Frontal cortex (tissue), 4 donors: ENCODE results near the gene SMURF1. TPM values are rescaled to one million over a fixed set of nuclear protein-coding genes. Genes with fewer than 3 reads are reported as not detected.

ENCODE experiments used
- DNase-seq, 2 donors: peaks; one replicate each; pipeline ENCODE4 v3.0.0; 2012; ENCODE audit warnings: low spot score in 2 of 2
- FAIRE-seq: peaks from 2 replicates; lab custom pipeline; 2012; peaks lifted over from hg19 to GRCh38; lab: Jason Lieb, UNC
- total RNA-seq: library from RNA; depleted of rRNA; stranded (reverse); fragments of >200 nt; gene quantifications from one replicate; pipeline ENCODE4 v1.2.3, GENCODE V29; 2014
- donor health status: control.
- donor health status: control.
- donor health status: control.

SMURF1 gene
- total RNA-seq, 1 donor from 2014 or later = 23.2 TPM

DNA sequence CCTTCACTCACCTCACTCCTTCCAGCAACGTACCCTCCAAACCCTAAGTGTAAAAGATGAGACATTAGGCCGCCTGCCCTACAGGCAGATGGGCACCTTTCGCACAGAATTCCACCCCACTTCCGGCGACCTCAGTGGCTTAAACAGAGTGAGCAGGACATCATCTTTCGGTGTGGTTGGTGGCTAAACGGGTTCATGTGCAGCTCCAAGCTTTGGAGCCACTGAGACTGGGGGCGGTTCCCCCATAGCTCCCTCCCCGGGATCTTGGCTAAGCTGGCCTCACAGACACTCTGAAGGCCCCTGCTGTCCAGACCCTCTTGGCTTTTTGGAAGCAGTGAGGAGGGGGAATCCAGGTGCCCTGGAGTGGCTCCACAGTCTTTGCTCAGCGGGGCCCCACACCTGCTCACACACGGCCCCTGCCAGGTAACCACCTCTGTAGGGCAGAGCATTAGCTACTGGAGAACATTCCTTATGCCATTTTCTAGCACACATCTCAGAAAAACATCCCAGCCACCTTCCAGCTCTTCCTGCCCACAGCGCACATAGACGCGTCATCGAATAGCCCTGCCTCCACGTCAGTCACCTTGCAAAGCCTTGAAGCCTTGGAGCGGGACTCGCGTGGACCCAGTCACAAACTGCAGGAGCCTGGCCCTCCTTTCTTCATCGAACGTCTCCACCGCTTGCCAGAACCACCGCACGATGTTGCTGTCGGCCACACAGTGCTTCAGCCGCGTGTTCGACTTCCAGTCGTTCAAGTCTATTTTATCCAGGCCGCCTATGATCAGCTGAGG, 108.8 kb downstream of the SMURF1 start:
- no peak for FAIRE-seq
- DNase-seq = no peak

DNA sequence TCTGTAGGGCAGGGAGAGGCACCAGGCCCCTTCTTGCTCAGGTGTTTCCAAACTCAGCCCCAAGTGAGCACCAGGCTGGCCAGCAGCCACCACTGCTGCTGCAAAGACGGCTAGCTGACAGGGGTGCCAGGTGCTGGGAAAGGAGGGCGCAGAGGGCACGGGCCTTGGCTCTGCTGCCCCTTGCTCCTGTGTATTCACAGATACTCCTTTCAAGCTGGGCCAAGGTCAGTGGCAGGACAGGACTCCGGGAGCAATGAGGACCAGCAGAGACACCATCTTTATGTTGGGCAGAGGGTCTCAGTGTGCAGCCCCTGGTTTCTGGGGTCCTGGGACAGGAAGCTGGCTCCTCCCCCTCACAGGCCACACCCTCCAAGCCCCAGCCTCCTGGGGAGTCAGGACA, 110.1 kb downstream of the SMURF1 start:
- FAIRE-seq = no peak

DNA sequence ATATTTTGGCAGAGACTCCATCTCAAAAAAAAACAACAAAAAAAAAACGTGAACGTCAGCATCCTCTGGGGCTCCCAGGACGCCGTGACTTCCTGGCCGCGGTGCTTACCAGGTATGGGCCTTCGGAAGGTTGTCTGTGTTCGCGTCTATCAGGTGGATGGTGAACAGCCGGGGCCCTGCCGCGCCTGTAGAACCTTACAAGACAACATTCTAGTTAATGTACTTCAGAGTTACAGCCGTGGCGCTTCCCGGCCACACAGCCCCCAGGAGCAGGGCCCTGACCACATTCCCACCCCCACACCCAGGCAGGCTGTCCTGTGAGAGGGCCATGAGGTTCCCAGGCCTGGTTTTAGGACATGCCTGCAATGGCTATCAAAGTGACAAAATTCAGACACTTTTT, 111.0 kb downstream of the SMURF1 start:
- FAIRE-seq (no peak), DNase-seq (no peak)

More for the DNA sequence above, 110.1 kb downstream of the SMURF1 start:
- DNase-seq = no peak

DNA sequence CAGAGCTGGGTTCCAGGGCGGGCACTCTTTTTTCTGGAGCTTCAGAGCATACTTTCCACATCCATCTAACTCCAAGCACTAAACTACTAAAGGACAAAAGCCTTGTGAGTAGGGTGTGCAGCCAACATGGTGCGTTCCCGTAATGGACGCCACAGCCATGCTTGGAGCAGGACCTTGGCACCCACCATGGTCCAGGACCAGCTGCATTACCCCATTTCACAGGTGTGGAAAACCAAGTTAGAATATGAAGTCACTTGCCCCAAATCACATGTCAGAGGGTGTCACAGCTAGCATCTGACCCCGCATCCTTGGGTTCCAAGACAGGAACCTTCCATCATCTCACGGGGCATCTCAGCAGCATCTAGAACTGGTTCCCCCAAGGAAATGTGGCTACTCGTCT, 112.4 kb downstream of the SMURF1 start:
- no peak for FAIRE-seq
- no peak for DNase-seq

DNA sequence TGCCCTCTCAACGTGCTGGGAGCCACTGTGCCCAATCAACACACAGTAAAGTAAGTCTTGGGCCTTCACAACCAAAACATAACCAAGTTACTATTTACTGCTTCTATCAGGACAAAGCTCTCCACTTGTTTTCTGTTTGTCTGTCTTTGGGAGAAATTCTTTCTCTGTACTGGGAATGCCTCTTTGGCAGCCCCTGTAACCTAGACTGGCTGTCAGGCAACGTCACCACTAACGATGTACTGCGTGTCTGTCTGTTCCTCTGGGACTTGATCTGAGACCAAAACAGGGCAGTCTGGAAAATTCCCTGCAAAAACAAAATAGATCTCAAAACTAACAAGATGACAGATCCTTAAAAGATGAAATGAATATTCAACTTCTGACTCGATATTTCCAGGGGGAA, 113.0 kb downstream of the SMURF1 start:
- no peak for FAIRE-seq
- DNase-seq = no peak

DNA sequence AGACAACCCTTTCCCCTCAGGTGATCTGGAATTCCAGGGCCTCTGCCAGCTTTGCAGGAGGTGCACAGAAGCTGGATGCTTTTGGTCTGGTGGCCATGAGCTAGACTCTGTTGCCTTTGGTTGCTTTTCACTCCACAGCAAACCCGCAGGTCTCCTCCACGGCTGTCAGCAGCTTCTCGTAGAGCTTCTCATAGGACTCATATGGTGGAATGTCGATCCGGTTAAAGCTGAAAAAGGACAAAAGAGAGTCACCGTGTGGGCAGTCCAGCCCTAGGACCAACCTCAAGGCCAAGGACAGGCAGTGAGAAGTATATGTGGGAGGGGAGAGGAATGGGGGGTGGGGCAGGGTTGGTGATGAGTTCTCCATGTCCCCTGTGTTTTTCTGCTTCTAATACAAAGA, 113.5 kb downstream of the SMURF1 start:
- no peak for FAIRE-seq
- DNase-seq = no peak

DNA sequence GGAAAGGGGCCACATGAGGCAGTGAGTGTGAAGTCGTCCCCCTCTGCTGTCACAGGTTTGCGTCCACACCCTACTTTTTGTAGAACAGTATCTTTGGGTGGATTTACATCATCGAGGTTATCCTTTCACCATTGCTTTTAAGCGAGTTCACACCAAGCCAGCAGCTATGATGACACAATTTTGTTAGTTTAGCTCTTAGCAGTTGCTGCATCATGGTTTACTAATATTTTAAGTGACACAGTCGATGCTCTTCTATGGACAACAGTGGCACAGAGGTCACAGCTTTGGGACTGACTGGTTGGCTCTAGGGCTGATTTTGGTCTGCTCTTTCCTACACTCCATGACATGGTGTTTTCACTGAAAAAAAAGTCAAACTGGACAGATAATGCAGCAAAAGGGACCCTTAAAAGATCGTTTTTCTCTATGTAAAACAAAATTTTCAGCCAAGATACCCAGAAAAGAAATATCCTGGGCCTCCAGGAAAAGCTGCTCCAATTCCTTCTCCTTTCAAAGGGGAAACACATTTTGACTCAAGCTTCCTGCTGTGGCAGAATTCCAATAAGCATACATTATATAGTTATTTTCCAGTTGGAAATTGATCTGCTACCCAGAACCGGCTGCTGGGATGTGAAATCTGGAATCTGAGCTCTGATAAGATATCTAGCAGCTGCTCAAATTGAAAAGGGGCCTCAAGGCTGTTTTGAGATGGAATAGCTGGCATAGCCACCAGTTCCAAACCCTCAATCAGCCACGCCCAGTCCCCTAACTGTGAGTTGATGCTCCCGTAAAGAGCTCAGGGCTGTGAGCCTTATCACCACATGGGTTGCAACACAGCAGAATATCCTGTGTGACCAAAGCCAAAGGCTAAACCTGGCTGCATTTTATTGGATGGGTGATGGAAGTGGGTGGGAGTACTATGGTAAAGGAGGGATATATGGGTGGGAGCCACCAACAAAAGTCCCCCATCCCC, 114.2 kb downstream of the SMURF1 start:
- DNase-seq = no peak
- FAIRE-seq = no peak

DNA sequence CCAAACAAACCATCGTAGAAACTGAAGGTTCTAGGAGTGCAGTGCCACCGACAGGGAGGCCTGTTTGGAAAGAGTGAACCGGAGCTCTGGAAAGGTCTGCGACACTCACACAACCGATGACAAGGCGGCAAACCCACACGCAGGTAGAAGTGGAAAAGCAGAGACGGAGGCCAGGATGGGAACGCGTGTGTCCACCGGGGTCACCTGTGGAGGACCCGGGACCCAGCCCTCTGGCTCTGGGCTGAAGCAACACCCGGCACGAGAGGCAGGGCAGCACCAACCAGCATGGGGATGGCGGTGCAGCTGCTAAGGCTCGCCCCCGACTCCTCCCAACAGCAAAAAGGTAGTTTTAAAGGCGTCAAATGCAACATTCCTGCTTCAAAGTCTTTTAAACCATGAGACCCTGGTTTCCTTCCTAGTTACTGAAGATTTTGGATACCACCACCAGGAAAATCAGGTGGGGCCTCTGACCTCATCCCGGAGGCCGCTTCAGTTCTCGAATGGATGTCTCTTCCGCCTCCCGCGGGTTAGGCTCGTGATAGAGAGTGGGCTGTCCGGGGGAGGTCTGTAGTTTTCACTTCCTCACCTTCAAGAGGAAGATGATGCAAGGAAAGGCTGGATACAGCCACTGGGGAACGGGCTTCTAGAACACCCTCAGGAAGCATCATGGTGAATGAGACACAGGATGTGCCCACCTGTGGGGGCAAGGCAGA, 115.5 kb downstream of the SMURF1 start:
- DNase-seq = no peak
- FAIRE-seq = no peak

DNA sequence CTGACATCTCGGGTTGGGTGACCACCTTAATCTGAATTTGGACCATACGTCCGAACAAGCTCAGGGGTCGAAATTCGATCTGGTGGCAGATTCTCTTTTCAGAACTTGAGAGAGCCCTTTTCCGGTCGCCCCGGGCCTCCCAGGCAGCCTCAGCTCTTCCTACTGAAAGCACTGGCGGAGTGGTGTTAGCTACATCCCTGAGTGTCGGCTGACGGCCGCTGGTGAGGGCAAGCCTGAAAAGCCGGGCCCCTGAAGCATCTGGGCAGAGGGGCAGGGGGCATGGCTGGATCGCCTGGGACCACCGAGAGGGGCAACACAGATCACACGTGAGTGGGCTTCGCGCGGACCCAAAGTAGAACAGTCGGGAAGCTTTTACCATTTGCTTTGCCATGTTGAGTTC, 116.1 kb downstream of the SMURF1 start:
- DNase-seq = no peak
- FAIRE-seq = no peak

DNA sequence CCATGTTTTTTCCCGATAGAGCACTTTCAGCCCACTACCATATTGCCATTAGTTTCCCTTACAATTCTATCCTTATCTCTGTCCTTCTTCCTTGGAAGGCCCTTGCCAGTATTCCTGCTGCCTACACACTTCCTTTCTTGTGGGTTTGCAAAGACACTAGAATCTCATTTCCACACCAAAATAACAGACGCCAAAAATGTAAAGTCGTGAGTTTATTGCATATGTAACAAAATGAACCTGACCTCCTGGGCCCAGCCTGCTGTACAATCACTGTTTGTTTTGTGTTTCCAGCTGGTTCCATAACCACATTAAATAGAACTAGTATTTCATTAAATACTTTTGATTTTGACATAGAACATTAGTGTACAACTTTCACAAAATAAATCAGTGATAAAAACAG, 116.7 kb downstream of the SMURF1 start:
- DNase-seq = no peak
- no peak for FAIRE-seq

DNA sequence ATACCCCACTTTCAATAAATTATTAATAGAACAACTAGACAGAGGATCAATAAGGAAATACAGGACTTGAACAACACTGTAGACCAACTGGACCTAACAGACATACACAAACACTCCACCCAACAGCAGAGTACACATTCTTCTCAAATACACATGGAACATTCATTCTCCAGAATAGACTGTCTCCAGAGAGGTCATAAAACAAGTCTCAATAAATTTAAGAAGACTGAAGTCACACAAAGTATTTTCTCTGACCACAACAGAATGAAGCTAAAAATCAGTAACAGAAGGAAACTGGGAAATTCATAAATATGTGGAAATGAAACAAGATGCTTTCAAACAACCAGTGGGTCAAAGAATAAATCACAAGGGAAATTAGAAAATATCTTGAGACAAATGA, 119.8 kb downstream of the SMURF1 start:
- no peak for DNase-seq
- FAIRE-seq = no peak

DNA sequence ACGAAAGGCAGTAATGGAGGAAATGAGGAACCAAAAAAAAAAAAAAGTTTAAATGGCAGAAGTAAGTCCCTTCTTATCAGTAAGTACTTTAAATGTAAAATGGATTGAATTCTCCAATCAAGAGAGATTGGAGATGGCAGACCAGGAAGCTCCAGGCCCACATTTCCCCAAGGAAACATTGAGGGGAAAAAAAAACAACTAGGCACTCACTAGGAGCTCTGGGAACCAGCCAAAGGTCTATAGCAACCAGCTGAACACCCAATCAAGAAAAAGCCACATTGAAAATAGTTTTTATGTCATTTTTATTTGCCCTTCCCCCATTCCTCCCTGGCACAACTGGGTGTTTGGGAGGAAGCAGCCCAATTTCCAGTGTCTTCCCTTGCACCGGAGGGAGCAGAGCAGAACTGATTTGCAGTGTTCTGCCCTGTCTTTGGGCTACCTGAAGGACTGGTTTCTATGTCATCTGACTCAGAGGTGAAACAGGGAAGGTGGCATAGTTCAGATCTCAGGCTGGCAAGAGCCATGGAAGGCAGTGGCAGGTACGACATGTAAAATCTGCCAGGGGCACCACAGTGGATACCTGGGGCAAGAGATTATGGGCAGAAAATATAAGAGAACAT, 121.9 kb downstream of the SMURF1 start:
- DNase-seq (no peak), FAIRE-seq (no peak)

DNA sequence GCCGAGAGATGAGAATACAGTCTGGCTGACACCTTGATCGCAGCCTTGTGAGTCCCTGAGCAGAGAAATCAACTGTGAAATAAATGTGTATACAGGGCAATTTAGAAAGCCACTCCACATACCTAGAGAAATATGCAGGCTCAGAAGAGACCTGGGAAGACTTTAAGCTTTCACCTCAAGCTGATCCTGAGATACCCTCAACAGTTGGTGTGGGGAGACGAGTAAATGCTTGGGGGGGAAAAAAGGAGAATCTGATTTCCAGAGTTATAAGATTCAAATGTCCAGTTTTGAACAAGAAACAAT, 123.5 kb downstream of the SMURF1 start:
- no peak for DNase-seq
- no peak for FAIRE-seq

DNA sequence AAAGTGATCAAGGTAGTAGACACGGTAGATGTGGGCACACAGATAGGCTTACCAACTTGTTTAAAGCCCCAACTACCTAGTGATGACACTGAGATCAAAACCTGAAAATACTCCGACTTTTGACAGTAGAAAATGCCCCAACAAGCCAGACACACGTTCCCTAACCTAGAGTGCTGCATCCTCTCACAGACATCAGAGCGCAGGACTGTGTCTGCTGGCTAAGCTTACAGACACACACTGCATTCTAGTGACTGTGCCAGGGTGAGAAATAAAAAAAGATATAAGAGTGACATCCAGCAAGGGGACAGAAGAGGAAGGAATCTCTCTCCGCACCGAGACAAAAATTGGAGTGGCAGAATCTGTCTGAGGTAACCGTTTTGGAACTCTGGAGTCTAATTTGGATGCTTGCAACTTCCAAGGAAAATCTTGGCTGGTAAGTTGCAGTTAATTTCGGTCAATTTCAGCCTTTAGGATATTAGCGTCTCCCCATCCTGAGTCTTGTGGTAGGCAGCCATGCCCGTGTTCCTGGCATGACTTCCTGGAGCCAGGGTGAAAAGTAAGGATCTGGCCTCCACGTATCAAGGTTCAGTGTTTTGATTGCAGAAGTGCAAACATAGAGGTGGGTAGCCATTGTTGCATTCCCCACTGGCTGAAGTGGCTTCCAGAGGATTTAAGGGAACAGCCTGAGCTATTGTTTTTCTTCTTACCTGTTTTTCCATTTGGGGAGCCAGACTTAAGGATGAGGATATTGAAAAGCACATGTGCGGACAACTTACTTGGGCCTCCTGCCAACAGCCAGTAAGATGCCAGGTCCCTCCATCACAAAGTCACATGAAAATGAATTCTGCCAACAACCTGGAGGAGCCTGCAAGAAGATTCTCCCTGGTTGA, 124.1 kb downstream of the SMURF1 start:
- no peak for DNase-seq
- FAIRE-seq = no peak

DNA sequence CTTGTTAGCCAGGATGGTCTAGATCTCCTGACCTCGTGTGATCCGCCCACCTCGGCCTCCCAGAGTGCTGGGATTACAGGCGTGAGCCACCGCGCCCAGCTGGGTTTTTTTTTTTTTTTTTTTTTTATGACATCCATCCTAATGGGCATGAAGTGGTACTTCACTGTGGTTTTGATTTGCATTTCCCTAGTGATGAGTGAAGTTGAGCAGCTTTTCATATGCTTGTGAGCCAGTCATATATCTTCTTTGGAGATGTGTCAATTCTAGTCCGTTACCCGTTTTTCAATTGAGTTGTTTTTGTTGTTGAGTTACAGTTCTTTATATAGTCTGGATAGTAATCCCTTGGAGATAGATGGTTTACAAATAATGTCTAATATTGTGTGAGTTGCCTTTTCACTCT, 127.7 kb downstream of the SMURF1 start:
- DNase-seq (no peak), FAIRE-seq (no peak)

DNA sequence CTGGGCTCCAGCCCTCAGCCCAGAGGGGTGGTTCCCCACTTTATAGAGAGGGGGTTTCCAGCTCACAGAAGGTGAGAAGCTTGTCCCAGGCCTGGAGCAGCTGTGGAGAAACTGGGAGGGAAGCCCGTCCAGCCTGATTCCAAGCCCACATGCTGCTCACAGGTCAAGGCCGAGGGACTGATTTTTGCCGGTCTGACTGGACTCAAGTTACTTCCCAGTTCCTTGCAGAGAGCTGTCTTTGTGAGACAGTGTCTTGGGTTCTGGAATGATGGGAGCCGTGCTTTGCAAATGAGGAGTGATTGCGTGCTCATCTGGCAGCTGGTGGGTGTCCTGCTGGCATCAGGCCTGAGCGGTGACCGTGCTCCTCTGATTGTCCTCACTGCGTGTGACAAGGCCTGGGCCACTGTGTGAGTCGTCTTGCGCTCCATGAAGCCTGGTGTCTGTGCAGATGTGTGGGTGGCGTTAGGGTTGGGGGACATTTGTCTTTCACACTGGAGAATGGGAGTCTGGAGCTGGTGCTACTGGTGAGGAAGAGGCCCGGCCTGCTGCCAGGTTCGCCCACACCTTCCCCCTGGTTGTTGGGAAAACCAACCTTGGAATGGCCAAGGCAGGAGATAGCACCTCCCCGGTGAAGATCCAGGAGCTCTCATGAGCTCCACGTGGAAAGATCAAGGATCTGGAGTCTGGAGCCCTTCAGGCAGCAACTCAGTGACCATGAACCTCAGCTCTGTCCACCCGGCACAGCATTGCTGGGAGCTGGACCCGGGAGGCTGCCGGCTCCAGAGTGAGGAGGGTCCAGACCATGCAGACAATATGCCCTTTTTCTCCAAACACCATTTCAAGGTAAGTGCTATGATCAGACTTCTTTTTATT, 129.6 kb downstream of the SMURF1 start:
- no peak for DNase-seq
- no peak for FAIRE-seq

DNA sequence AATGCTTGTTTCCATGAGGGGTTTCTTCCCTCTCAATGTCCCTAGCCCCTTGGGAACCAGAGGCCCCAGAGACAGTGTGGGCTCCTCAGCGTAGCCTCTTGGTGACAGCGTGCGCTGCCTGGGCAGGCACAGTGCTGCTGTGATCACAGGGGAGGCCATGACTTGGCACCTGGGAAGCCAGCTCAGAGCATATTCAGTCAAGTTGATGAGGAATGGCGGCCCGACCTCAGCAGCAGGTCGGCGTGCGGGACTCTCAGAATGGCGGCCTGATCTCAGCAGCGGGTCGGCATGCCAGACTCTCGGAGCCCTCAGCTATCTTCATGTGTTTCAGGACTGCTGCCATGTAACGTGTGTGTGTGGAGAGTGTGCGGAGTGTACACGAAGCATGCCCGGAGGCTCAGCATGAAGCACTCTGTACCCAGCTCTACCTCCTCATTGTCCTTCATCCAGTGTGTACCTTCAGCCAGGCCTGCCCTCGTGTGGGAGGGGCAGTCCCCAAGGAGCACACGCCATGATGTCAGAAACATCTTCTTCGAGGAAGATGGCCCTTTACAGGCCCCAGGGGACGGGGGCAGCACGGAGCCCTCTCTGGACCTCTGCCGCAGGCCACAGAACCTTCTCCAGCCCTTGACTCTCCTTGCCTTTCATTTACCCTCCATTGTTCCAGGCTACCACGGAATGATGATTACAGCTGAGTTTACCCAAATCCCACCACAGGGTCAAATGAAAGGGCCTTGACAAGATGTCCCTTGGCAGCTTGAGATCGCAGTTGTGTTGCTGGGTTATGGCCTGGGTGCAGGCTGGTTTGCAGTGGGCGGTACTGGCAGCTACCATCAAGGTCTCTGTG, 130.4 kb downstream of the SMURF1 start:
- no peak for FAIRE-seq
- DNase-seq = no peak
